IMR-90 (cell line): ENCODE results near the gene ANKRD27. TPM values are rescaled to one million over a fixed set of nuclear protein-coding genes. Genes with fewer than 3 reads are reported as not detected.

Experiments
- ATAC-seq: fragments of 200-7000 bp; cut with Tn5 transposase; 2 replicates; pipeline ENCODE4 v1.9.1; 2020; ENCODE audit warnings: low read depth, mild to moderate bottlenecking, moderate library complexity
- BruUV-seq: library from RNA; stranded (reverse); fragments of 400-500 nt; replicated peaks from 2 replicates; lab custom pipeline; 2021; lab: Mats Ljungman, UMichigan
- CTCF ChIA-PET: fragments of 300-600 bp; formaldehyde crosslinking; extraction: SDS; loops from one replicate; lab custom pipeline; 2021; ENCODE audit warnings: antibody characterized with exemption; lab: Yijun Ruan, JAX
- POLR2A ChIA-PET: fragments of 300-600 bp; sonication (Branson Sonifier 250); formaldehyde crosslinking; loops from one replicate; lab custom pipeline; 2022; ENCODE audit warnings: antibody characterized with exemption; ENCODE audit not compliant: unreplicated experiment; lab: Charles Lee
- DNase-seq: peaks from one replicate; pipeline ENCODE4 v3.0.0; 2013
- H2AFZ ChIP-seq: replicated peaks from 2 replicates; pipeline ENCODE3; 2013; ENCODE audit warnings: low read length, mild to moderate bottlenecking; ENCODE audit not compliant: poor library complexity
- H2AK5ac ChIP-seq: 2 replicates; pipeline ENCODE4 v1.6.1; 2013; ENCODE audit warnings: low read depth, low read length, inconsistent platforms
- H2AK9ac ChIP-seq: replicated peaks from 2 replicates; pipeline ENCODE3; 2013; ENCODE audit warnings: mild to moderate bottlenecking, low read depth, low read length, moderate library complexity; ENCODE audit not compliant: poor library complexity
- H2BK120ac ChIP-seq: 2 replicates; pipeline ENCODE4 v1.6.1; 2013; ENCODE audit warnings: low read depth, low read length, inconsistent platforms
- H2BK15ac ChIP-seq: 3 replicates; pipeline ENCODE4 v1.6.1; 2013; ENCODE audit warnings: low read depth, low read length, inconsistent platforms
- H2BK20ac ChIP-seq: 2 replicates; pipeline ENCODE4 v1.6.1; 2013; ENCODE audit warnings: low read depth, mild to moderate bottlenecking, inconsistent platforms, low read length, moderate library complexity
- H2BK5ac ChIP-seq: 2 replicates; pipeline ENCODE4 v1.6.1; 2013; ENCODE audit warnings: mild to moderate bottlenecking, low read depth, low read length, inconsistent platforms; ENCODE audit not compliant: poor library complexity, severe bottlenecking
- H3K14ac ChIP-seq: replicated peaks from 2 replicates; pipeline ENCODE4 v1.6.1; 2013; ENCODE audit warnings: low read depth, low read length, inconsistent platforms
- H3K18ac ChIP-seq: 2 replicates; pipeline ENCODE4 v1.6.1; 2013; ENCODE audit warnings: low read depth, low read length, control low read depth
- H3K23ac ChIP-seq: 2 replicates; pipeline ENCODE4 v1.6.1; 2013; ENCODE audit warnings: low read depth, low read length, inconsistent platforms
- H3K27ac ChIP-seq: 2 replicates; pipeline ENCODE4 v1.5.1; 2013; ENCODE audit warnings: mild to moderate bottlenecking, control low read depth, low read length; ENCODE audit not compliant: insufficient read depth
- H3K27me3 ChIP-seq: 2 replicates; pipeline ENCODE4 v1.6.1; 2013; ENCODE audit warnings: low read length; ENCODE audit not compliant: control insufficient read depth, insufficient read depth
- H3K36me3 ChIP-seq: 2 replicates; pipeline ENCODE4 v1.6.1; 2013; ENCODE audit warnings: low read length, mixed read lengths; ENCODE audit not compliant: control insufficient read depth, insufficient read depth
- H3K4ac ChIP-seq: 2 replicates; pipeline ENCODE4 v1.6.1; 2013; ENCODE audit warnings: low read depth, low read length, inconsistent platforms
- H3K4me1 ChIP-seq: 2 replicates; pipeline ENCODE4 v1.6.1; 2013; ENCODE audit warnings: low read length, mixed read lengths; ENCODE audit not compliant: control insufficient read depth, insufficient read depth
- H3K4me2 ChIP-seq: 2 replicates; pipeline ENCODE4 v1.6.1; 2013; ENCODE audit warnings: low read depth, mild to moderate bottlenecking, control low read depth, low read length, moderate library complexity
- H3K4me3 ChIP-seq: 2 replicates; pipeline ENCODE4 v1.5.1; 2013; ENCODE audit warnings: low read depth, mild to moderate bottlenecking, control low read depth, low read length, moderate library complexity; ENCODE audit not compliant: insufficient read depth
- H3K56ac ChIP-seq: 2 replicates; pipeline ENCODE4 v1.6.1; 2013; ENCODE audit warnings: low read length, inconsistent platforms; ENCODE audit not compliant: insufficient read depth; ENCODE audit errors: extremely low read depth
- H3K79me1 ChIP-seq, 2 experiments: 2 replicates each; pipeline ENCODE4 v1.6.1; 2013; ENCODE audit warnings: low read length in 2 of 2, inconsistent platforms in 1 of 2, low read depth in 1 of 2
- H3K9ac ChIP-seq: 2 replicates; pipeline ENCODE4 v1.6.1; 2013; ENCODE audit warnings: low read depth, low read length, control low read depth
- H3K9me1 ChIP-seq: 2 replicates; pipeline ENCODE4 v1.6.1; 2013; ENCODE audit warnings: low read length, inconsistent platforms; ENCODE audit not compliant: insufficient read depth
- H3K9me3 ChIP-seq: 2 replicates; pipeline ENCODE4 v1.6.1; 2013; ENCODE audit warnings: low read length; ENCODE audit not compliant: control insufficient read depth, insufficient read depth
- H4K20me1 ChIP-seq: 2 replicates; pipeline ENCODE4 v1.6.1; 2013; ENCODE audit warnings: low read length, inconsistent platforms; ENCODE audit not compliant: insufficient read depth
- H4K5ac ChIP-seq: 2 replicates; pipeline ENCODE4 v1.6.1; 2013; ENCODE audit warnings: mild to moderate bottlenecking, low read depth, low read length, control low read depth
- H4K8ac ChIP-seq, 2 experiments: 2 replicates each; pipeline ENCODE4 v1.6.1; 2013; ENCODE audit warnings: low read depth in 2 of 2, low read length in 2 of 2, control low read depth in 1 of 2, inconsistent platforms in 1 of 2
- H4K91ac ChIP-seq: 2 replicates; pipeline ENCODE4 v1.6.1; 2013; ENCODE audit warnings: low read depth, low read length, inconsistent platforms; ENCODE audit not compliant: insufficient read depth
- BHLHE40 ChIP-seq: fragments of 150-350 bp; IDR thresholded peaks from 2 replicates; pipeline ENCODE4 v1.6.1; 2016; ENCODE audit warnings: mild to moderate bottlenecking, low read depth, low read length
- CHD1 ChIP-seq: IDR thresholded peaks from 2 replicates; pipeline ENCODE4 v1.6.1; 2012; ENCODE audit warnings: low read depth, low read length, improper control_type of control experiment
- MAFK ChIP-seq: IDR thresholded peaks from 2 replicates; pipeline ENCODE4 v1.6.1; 2012; ENCODE audit warnings: low read depth, low read length, improper control_type of control experiment
- MAZ ChIP-seq: IDR thresholded peaks from 2 replicates; pipeline ENCODE4 v1.6.1; 2012; ENCODE audit warnings: low read depth, mild to moderate bottlenecking, low read length, improper control_type of control experiment, moderate library complexity, borderline replicate concordance
- NFE2L2 ChIP-seq: fragments of 150-350 bp; IDR thresholded peaks from 2 replicates; pipeline ENCODE4 v1.6.1; 2016; ENCODE audit warnings: low read depth, mild to moderate bottlenecking, low read length
- RAD21 ChIP-seq: IDR thresholded peaks from 2 replicates; pipeline ENCODE4 v1.6.1; 2012; ENCODE audit warnings: low read length, improper control_type of control experiment
- RCOR1 ChIP-seq: IDR thresholded peaks from 2 replicates; pipeline ENCODE4 v1.6.1; 2012; ENCODE audit warnings: mild to moderate bottlenecking, low read length, improper control_type of control experiment; ENCODE audit not compliant: insufficient replicate concordance
- RFX5 ChIP-seq: IDR thresholded peaks from 2 replicates; pipeline ENCODE4 v1.8.0; 2012; ENCODE audit warnings: low read depth, mild to moderate bottlenecking, low read length, moderate library complexity
- SMC3 ChIP-seq: fragments of 150-350 bp; IDR thresholded peaks from 2 replicates; pipeline ENCODE4 v1.6.1; 2016; ENCODE audit warnings: low read depth, mild to moderate bottlenecking, antibody characterized with exemption, low read length, moderate library complexity
- WGBS, 2 experiments: methylation state at CpG; one replicate each; pipeline versions ENCODE4 v1.1.5 to v1.1.7; 2013; ENCODE audit warnings: missing lambda C conversion rate in 2 of 2; ENCODE audit not compliant: insufficient read length in 1 of 2; ENCODE audit errors: extremely low coverage in 2 of 2; 5-methylcytosine and 5-hydroxymethylcytosine counted together
- dilution Hi-C: fragments of 300-500 bp; cut with HindIII; formaldehyde crosslinking; loops from one replicate; pipeline ENCODE4 v1.14.3; 2018; ENCODE audit warnings: low sequenced_read_pairs; ENCODE audit not compliant: unreplicated experiment
- in situ Hi-C: fragments of 300-500 bp; cut with MboI; formaldehyde crosslinking; loops from 3 replicates; pipeline ENCODE4 v1.14.3; 2019; ENCODE audit warnings: low sequenced_read_pairs, inconsistent platforms, mixed read lengths
- intact Hi-C: fragments of 100-400 bp; cut with micrococcal nuclease; formaldehyde crosslinking; loops from 2 replicates; pipeline ENCODE4 v1.10.0; 2022
- polyA plus RNA-seq, 3 experiments: library from polyadenylated mRNA; depleted of rRNA; stranded (reverse); fragments of >200 nt; gene quantifications; 2 replicates each; pipeline ENCODE4 v1.2.3, GENCODE V29; 2012; ENCODE audit warnings: low replicate concordance in 1 of 3
- total RNA-seq: library from RNA; depleted of rRNA; stranded (reverse); fragments of >200 nt; gene quantifications from 2 replicates; pipeline ENCODE4 v1.2.3, GENCODE V29; 2012
- TF ChIP-seq, protein P1 (sequence below): conservative IDR thresholded peaks from 2 replicates; pipeline ENCODE4 v1.5.1; 2012; ENCODE audit warnings: mild to moderate bottlenecking, low read depth, low read length, improper control_type of control experiment
- TF ChIP-seq, protein P2 (sequence below): fragments of 150-350 bp; IDR thresholded peaks from 2 replicates; pipeline ENCODE4 v1.6.1; 2016; ENCODE audit warnings: low read depth, mild to moderate bottlenecking, low read length, moderate library complexity, borderline replicate concordance

ANKRD27 gene
- total and polyA plus RNA-seq, 2 of the 4 experiments (the other 2 are of a cell fraction), result 16.7 to 35.0 TPM

GRCh38 chr19:32613008-32613407 lies 62.0 kb downstream of the ANKRD27 start:
- no peaks in the 10 kb centered on the region for H3K9me1 ChIP-seq
- H4K91ac ChIP-seq, result no peak overlapping the region
- no peak overlapping the region for H3K23ac ChIP-seq
- peaks cover 43% of the 10 kb centered on the region for H3K36me3 ChIP-seq
- no peaks in the 10 kb centered on the region for H3K9me3 ChIP-seq
- in situ Hi-C loops (no loop called here), intact Hi-C loops (no loop called here), dilution Hi-C loops (no loop called here)
- DNase-seq, result no peak
- no TSS peak for BruUV-seq
- H3K14ac ChIP-seq, result no peak overlapping the region
- H3K79me1 ChIP-seq, result peaks cover 0 to 2% of the 10 kb centered on the region in 2 experiments; a peak in 1 of 4 replicates
- no peaks in the 10 kb centered on the region for H3K4me1 ChIP-seq
- H3K56ac ChIP-seq, result no peak overlapping the region
- no peak overlapping the region for H3K4ac ChIP-seq
- H3K9ac ChIP-seq, result no peak overlapping the region
- no peak overlapping the region for H3K27ac ChIP-seq
- ChIA-PET CTCF (no interaction called here), POLR2A (no interaction called here)
- H2BK120ac ChIP-seq, result no peak overlapping the region
- H2BK20ac ChIP-seq, result no peak overlapping the region
- no peak overlapping the region for H4K5ac ChIP-seq
- H2AFZ ChIP-seq, result no peak overlapping the region
- TF ChIP-seq, protein P1, sequence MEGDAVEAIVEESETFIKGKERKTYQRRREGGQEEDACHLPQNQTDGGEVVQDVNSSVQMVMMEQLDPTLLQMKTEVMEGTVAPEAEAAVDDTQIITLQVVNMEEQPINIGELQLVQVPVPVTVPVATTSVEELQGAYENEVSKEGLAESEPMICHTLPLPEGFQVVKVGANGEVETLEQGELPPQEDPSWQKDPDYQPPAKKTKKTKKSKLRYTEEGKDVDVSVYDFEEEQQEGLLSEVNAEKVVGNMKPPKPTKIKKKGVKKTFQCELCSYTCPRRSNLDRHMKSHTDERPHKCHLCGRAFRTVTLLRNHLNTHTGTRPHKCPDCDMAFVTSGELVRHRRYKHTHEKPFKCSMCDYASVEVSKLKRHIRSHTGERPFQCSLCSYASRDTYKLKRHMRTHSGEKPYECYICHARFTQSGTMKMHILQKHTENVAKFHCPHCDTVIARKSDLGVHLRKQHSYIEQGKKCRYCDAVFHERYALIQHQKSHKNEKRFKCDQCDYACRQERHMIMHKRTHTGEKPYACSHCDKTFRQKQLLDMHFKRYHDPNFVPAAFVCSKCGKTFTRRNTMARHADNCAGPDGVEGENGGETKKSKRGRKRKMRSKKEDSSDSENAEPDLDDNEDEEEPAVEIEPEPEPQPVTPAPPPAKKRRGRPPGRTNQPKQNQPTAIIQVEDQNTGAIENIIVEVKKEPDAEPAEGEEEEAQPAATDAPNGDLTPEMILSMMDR, result no peak
- no peak for TF ChIP-seq MAFK
- TF ChIP-seq MAZ, result no peak
- TF ChIP-seq RAD21, result no peak
- TF ChIP-seq CHD1, result no peak
- no peak for TF ChIP-seq RCOR1
- no peak for TF ChIP-seq RFX5
- TF ChIP-seq NFE2L2, result no peak
- TF ChIP-seq, protein P2, sequence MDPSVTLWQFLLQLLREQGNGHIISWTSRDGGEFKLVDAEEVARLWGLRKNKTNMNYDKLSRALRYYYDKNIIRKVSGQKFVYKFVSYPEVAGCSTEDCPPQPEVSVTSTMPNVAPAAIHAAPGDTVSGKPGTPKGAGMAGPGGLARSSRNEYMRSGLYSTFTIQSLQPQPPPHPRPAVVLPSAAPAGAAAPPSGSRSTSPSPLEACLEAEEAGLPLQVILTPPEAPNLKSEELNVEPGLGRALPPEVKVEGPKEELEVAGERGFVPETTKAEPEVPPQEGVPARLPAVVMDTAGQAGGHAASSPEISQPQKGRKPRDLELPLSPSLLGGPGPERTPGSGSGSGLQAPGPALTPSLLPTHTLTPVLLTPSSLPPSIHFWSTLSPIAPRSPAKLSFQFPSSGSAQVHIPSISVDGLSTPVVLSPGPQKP, result no peak
- TF ChIP-seq SMC3, result no peak
- TF ChIP-seq BHLHE40, result no peak
- no peak overlapping the region for H4K8ac ChIP-seq
- ATAC-seq, result no peak
- H3K18ac ChIP-seq, result no peak overlapping the region
- no peak overlapping the region for H3K4me2 ChIP-seq
- H2AK5ac ChIP-seq, result no peak overlapping the region
- H3K4me3 ChIP-seq, result no peak overlapping the region
- no peak overlapping the region for H2BK15ac ChIP-seq
- no peak overlapping the region for H2BK5ac ChIP-seq
- H3K27me3 ChIP-seq, result no peaks in the 10 kb centered on the region
- H4K20me1 ChIP-seq, result no peaks in the 10 kb centered on the region
- no peak overlapping the region for H2AK9ac ChIP-seq
- WGBS, 2 experiments, result no CpG with 5 or more reads among the region's 4 CpGs
